ENCODE measurements around the gene WDFY3.
"Not testable (repeated sequence)": the region's sequence is repeated elsewhere in the genome, so short reads cannot be mapped to it uniquely, and the experiment has no call there.

Gene WDFY3

GRCh38 chr4:84846985-84847384 lies 119.5 kb downstream of the WDFY3 start:
- DNase-seq (ENCODE audit: low spot score): no peak
- H3K9me3 ChIP-seq (ENCODE audit: severe bottlenecking): no peaks in the 10 kb centered on the region
- peaks cover 1% of the 10 kb centered on the region for H3K4me1 ChIP-seq (ENCODE audit: insufficient read depth, poor library complexity, severe bottlenecking)
- H3K36me3 ChIP-seq (ENCODE audit: low read depth): peaks cover 27% of the 10 kb centered on the region
- no peak overlapping the region for H3K4me3 ChIP-seq (ENCODE audit: severe bottlenecking)
- no peak for TF ChIP-seq CTCF (IDR thresholded peaks at IDR 0.05; ENCODE audit: poor library complexity, severe bottlenecking)
- no peak for ATAC-seq (ENCODE audit: low read depth)
- no peaks in the 10 kb centered on the region for H3K27me3 ChIP-seq (ENCODE audit: insufficient read depth, poor library complexity, severe bottlenecking)
- H3K27ac ChIP-seq (ENCODE audit: poor library complexity, severe bottlenecking): no peak overlapping the region

GRCh38 chr4:84841435-84841834 lies 125.1 kb downstream of the WDFY3 start:
- Histone ChIP-seq H3K27me3 (ENCODE audit: insufficient read depth, poor library complexity, severe bottlenecking) (no peaks in the 10 kb centered on the region), H3K27ac (ENCODE audit: poor library complexity, severe bottlenecking) (no peak overlapping the region), H3K36me3 (ENCODE audit: low read depth) (peaks cover 30% of the 10 kb centered on the region), H3K4me1 (ENCODE audit: insufficient read depth, poor library complexity, severe bottlenecking) (no peaks in the 10 kb centered on the region), H3K9me3 (ENCODE audit: severe bottlenecking) (no peaks in the 10 kb centered on the region), H3K4me3 (ENCODE audit: severe bottlenecking) (no peak overlapping the region)
- DNase-seq (ENCODE audit: low spot score) (no peak), ATAC-seq (ENCODE audit: low read depth) (no peak)
- TF ChIP-seq CTCF (IDR thresholded peaks at IDR 0.05; ENCODE audit: poor library complexity, severe bottlenecking): no peak

GRCh38 chr4:84837751-84838150 lies 128.7 kb downstream of the WDFY3 start:
- H3K4me1 ChIP-seq (ENCODE audit: insufficient read depth, poor library complexity, severe bottlenecking): no peaks in the 10 kb centered on the region
- peak; percentile 31; the same call in 1 of the 3 replicates for ATAC-seq (ENCODE audit: low read depth)
- no peaks in the 10 kb centered on the region for H3K27me3 ChIP-seq (ENCODE audit: insufficient read depth, poor library complexity, severe bottlenecking)
- no peak overlapping the region for H3K4me3 ChIP-seq (ENCODE audit: severe bottlenecking)
- H3K9me3 ChIP-seq (ENCODE audit: severe bottlenecking): no peaks in the 10 kb centered on the region
- DNase-seq (ENCODE audit: low spot score): no peak
- H3K36me3 ChIP-seq (ENCODE audit: low read depth): peaks cover 34% of the 10 kb centered on the region
- no peak overlapping the region for H3K27ac ChIP-seq (ENCODE audit: poor library complexity, severe bottlenecking)
- no peak for TF ChIP-seq CTCF (IDR thresholded peaks at IDR 0.05; ENCODE audit: poor library complexity, severe bottlenecking)

- peaks cover 55% of the 10 kb centered on the region for H3K36me3 ChIP-seq (ENCODE audit: low read depth)
- not testable (repeated sequence) for H3K9me3 ChIP-seq (ENCODE audit: severe bottlenecking); ATAC-seq (ENCODE audit: low read depth); H3K4me3 ChIP-seq (ENCODE audit: severe bottlenecking); H3K27me3 ChIP-seq (ENCODE audit: insufficient read depth, poor library complexity, severe bottlenecking); DNase-seq (ENCODE audit: low spot score); H3K4me1 ChIP-seq (ENCODE audit: insufficient read depth, poor library complexity, severe bottlenecking); H3K27ac ChIP-seq (ENCODE audit: poor library complexity, severe bottlenecking)
These were observed 136.9 kb downstream of the WDFY3 start for GRCh38 chr4:84829633-84830032.

GRCh38 chr4:84826681-84827080 lies 139.8 kb downstream of the WDFY3 start:
- H3K9me3 ChIP-seq (ENCODE audit: severe bottlenecking): no peaks in the 10 kb centered on the region
- no peaks in the 10 kb centered on the region for H3K4me1 ChIP-seq (ENCODE audit: insufficient read depth, poor library complexity, severe bottlenecking)
- H3K36me3 ChIP-seq (ENCODE audit: low read depth): peaks cover 56% of the 10 kb centered on the region
- no peaks in the 10 kb centered on the region for H3K27me3 ChIP-seq (ENCODE audit: insufficient read depth, poor library complexity, severe bottlenecking)
- DNase-seq (ENCODE audit: low spot score) (no peak), ATAC-seq (ENCODE audit: low read depth) (no peak)
- H3K27ac ChIP-seq (ENCODE audit: poor library complexity, severe bottlenecking): no peak overlapping the region
- H3K4me3 ChIP-seq (ENCODE audit: severe bottlenecking): no peak overlapping the region
- no peak for TF ChIP-seq CTCF (IDR thresholded peaks at IDR 0.05; ENCODE audit: poor library complexity, severe bottlenecking)
